ENCODE measurements around the gene SUGP2.

Gene SUGP2

DNA sequence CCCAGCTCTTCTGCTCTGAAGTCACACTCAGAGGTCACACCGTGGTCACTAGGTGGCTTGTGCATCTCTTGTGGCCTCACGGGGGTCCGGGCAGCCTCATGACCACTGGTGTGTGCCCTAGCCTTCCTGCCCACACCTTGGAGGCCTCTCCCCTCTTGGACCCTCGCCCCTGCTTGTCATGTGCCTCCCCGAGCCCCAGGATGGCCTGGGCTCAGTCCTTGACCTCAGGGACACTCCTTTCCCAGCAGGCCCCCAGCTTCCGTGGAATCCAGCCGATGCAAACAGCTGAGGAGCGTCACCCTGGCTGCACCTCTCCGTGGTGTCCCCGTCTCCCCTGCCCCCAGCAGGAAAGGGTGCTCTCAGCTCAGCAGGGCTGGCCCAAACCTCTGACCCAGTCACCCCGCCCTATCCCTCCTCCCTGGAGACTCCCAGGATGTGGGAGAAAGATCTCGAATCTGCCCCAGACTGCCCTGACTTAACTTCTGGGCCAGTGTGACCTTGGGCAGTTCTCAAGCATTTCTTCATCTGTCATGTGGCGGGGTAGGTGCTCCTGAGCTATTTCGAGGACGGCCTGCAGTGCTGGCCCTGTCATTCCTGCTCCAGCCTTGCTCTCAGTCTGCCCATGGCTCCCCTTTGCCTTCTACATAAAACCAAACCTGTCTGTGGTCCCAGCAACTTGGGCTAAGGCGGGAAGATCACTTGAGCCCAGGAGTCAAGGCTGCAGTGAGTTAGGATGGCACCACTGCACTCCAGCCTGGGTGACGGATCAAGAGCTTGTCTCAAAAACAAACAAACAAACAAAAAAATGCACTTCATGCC is 25.9 kb upstream of the SUGP2 start:
- DNase-seq (ENCODE audit: low spot score) = no peak

- DNase-seq (ENCODE audit: low spot score) = no peak
These were observed 24.4 kb upstream of the SUGP2 start for GRCh38 chr19:19057720-19058119.

GRCh38 chr19:19057317-19057716 is 24.0 kb upstream of the SUGP2 start:
- no peak for DNase-seq (ENCODE audit: low spot score)

DNA sequence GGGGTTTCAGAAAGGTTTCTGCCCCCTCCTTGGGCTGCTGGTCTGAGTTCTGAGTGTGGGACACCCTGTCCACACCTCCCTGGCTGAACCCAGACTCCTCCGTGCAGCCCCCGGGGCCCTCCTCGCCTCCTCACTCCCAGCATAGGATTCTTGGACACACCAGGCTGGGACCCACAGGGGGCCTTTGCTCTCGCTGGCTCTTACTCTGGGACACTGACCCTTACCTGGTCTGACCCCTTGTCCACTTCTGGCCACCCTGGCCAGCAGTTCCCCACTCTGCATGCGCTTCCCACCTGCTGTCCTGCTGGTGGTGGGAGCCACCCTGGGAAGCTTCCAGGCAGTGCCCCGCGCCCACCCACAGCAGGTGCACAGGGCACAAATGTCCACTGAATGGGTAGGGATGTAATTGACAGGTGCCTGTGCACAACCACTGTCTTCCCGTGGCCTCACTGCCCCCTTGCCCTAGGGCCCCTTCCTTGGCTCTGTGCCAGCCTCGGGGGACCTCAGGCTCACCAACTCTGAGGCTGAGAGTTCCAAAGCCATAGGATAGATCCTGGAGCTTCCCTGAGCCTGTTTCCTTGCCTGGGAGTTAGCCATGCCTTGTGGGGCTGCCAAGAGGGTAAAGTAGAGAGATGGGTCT is 23.4 kb upstream of the SUGP2 start:
- no peak for DNase-seq (ENCODE audit: low spot score)

DNA sequence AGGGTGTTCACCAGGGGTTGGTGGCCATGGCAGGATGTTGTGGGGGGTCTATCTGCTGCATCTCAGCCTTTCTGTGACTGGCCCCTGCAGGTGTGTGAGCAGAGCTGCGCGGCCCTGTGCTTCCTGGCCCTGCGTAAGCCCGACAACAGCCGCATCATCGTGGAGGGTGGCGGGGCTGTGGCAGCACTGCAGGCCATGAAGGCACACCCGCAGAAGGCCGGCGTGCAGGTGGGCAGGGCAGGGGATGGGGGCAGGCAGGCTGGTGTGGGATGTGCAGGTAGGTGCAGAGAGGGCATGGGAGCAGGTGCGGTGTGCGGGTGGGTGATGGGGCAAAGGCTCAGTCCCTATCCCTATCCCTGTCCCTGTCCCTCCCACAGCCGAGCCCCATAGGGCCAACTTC is 22.4 kb upstream of the SUGP2 start:
- no peak for DNase-seq (ENCODE audit: low spot score)

DNA sequence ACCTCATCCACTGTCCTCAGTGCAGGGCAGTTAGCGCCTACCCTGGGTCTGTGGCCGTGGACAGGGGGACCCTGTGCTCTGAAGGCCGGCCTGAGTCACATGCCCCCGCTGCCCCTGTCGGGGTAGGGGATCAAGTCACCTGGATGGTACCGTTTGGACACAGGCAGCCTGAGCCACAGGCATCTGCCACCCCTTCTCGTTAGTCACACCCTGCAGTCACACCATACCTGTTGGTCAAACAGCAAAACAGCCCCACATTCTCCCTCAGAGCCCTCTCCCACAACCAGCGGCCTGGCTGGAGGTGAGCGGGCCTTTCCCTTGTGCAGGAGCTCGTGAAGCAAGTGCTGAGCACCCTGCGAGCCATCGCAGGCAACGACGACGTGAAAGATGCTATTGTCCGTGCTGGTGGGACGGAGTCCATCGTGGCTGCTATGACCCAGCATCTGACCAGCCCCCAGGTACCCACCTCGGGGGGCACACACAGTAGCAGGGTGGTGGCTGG is 21.7 kb upstream of the SUGP2 start:
- no peak for DNase-seq (ENCODE audit: low spot score)

GRCh38 chr19:19054315-19054938 is 21.1 kb upstream of the SUGP2 start:
- no peak for DNase-seq (ENCODE audit: low spot score)

DNA sequence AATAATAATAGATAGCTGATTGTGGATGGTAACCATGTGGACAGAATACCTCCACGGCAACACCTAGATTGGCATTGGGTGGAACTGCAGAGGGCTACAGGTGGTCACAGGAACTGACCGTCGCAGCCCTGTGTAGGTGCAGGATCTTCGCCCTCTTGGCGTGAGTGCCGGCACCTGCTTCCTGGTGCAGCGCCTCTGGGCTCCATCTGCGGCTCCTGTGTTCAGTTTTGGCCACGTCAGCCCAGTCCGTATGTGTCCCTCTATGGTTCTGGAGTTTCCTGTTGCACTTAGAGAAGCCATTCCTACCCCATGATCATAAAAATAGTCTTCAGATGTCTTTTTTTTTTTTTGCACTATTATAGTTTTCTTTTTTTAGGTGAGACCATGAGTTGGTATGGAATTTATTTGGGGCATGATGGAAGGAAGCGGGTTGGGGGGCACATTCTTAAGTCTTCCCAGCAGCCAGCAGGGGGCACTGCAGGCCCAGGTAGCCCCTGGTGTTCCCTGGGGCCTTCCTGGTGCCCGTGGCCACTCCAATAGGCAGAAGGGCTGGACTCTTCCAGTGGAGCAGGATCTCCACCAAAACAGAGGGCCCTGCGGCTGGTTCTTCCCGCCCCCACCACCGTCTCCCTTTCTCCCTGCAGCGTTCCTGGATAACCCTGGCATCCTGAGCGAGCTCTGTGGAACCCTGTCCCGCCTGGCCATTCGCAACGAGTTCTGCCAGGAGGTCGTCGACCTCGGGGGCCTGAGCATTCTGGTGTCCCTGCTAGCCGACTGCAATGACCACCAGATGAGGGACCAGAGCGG is 20.4 kb upstream of the SUGP2 start:
- peak; percentile 29 for DNase-seq (ENCODE audit: low spot score)

DNA sequence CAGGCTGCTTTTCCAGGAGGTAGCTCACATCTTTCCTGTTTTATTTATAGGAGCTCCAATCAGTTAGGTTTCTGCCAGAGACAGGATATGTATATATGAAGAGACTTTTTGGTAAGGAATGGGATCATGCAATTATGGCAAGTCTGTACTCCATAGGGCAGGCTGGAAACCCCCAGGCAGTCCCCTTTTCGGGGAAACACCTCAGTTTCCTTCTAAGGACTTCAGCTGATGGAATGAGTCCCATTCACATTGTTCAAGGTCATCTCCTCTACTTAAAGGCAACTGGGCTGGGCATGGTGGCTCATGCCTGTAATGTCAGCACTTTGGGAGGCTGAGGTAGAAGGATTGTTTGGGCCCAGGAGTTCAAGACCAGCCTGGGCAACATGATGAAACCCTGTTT is 19.6 kb upstream of the SUGP2 start:
- no peak for DNase-seq (ENCODE audit: low spot score)

GRCh38 chr19:19051478-19052213 is 18.3 kb upstream of the SUGP2 start:
- no peak for DNase-seq (ENCODE audit: low spot score)

- DNase-seq (ENCODE audit: low spot score) = no peak
These were observed 17.4 kb upstream of the SUGP2 start for GRCh38 chr19:19050731-19051130.

GRCh38 chr19:19050104-19050503 is 16.8 kb upstream of the SUGP2 start:
- no peak for DNase-seq (ENCODE audit: low spot score)

DNA sequence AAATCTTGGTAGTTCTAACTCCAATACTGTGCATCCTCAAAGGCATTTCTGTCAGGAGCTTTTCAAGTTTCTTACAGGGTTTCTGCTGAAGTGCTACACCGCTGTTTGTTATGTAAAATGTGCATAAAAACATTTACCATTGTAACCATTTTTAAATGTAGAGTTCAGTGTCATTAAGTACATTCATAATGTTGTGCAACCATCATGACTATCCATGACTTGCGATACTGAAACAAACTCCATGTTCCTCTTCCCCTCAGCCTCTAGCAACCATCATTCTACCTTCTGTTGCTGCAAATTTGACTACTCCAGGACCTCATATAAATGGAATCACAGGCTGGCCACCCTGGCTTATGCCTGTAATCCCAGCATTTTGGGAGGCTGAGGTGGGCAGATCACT is 16.1 kb upstream of the SUGP2 start:
- no peak for DNase-seq (ENCODE audit: low spot score)

GRCh38 chr19:19043881-19044280 is 10.6 kb upstream of the SUGP2 start:
- DNase-seq (ENCODE audit: low spot score) = no peak

DNA sequence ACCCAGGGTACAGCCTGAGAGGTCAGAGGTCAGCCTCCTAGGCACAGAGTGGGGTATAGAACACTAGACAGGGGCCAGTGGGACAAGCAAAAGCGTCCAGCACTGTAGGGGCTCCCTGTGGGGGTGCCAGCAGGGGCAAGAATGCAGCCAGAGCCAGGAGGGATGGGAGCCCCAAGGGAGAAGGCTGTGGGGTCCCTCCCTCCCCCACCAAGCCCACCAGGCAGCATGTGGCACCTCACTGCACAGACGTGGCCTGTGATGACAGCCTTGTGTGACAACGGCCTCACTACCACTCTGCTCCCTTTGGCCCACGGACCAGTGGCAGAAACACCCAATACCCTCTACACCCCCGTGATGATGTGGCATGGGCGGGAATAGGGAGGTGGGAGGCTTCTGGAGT is 10.2 kb upstream of the SUGP2 start:
- DNase-seq (ENCODE audit: low spot score) = no peak

- no peak for DNase-seq (ENCODE audit: low spot score)
These were observed 9.5 kb upstream of the SUGP2 start for GRCh38 chr19:19042732-19043280.

DNA sequence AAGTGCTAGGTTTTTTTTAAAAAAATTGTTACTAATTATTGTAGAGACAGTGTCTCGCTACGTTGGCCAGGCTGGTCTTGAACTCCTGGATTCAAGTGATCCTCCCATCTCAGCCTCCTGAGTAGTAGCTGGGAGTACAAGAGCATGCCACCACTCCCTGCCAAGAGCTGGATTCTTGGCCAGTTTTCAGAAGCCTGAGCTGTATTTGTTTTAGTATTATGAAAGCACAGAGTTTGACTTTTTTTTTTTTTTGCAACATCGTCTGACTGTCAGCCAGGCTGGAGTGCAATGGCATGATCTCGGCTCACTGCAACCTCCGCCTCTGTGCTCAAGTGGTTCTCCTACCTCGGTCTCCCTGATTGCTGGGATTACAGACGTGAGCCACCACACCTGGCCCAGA is 7.1 kb upstream of the SUGP2 start:
- no peak for DNase-seq (ENCODE audit: low spot score)

- no peak for DNase-seq (ENCODE audit: low spot score)
These were observed 6.6 kb upstream of the SUGP2 start for GRCh38 chr19:19039901-19040300.

DNA sequence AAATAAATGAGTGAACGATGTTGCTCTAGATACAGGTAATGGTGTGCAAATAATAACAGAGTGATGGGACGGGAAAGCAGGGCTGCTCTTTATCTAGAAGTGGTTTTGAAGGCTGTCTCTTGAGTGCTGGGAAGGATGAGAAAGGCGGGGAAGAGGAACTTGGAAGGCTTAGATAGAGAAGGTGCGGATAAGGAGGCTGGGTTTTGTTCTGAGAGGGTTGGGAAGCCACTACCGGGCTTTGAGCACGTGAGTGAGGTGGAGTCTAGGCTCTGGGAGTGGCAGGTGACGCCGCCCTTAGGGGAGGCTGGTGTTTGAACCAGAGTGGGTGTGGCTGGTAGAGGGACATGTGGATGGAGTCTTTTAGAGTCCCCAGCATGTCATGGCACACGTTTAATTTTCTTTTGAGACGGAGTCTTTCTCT is 897 bp upstream of the SUGP2 start:
- peak; percentile 87 for DNase-seq (ENCODE audit: low spot score)

- DNase-seq (ENCODE audit: low spot score) = no peak
These were observed 216 bp downstream of the SUGP2 start for GRCh38 chr19:19033176-19033425.

DNA sequence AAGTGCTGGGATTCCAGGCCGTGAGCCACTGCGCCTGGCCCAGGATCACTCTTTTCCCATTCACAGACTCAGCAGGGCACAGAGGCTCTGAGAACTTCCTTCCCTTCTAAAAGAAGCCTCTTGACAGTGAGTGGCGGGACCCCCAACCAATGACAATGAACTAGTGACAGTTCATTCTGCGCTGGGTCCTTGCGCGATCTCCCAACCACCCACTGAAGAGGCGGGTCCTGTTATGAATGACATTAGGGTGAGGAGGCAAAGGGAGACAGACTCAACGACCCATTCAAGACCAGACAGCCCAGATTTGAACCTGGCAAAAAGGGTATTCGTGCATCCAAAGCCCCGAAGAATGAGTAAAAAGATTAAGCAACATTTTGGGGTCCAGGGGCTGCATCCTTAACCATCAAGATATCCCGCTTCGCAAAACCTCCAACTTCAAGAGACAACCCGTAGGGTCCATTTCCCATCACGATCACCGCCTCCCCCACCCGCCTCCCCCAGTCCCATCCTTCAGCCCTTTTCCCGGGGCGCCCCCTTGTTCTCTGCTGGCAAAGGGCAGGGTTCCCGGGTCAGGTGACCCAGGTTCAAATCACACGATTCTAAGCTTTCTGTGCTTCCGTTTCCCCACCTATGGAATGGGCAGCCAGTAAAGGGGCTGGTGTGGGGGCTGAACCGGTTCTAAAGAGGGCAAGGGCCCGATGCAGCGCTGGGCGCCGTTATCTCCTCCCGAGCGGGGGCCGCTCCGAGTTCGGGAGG is 719 bp downstream of the SUGP2 start:
- peak; percentile 31 for DNase-seq (ENCODE audit: low spot score)
